B cell (primary cell): ENCODE measurements around the gene ESD. TPM values are rescaled to one million over a fixed set of nuclear protein-coding genes. Genes with fewer than 3 reads are reported as not detected.

Source experiments
- ATAC-seq: fragments of 200-7000 bp; cut with Tn5 transposase; one replicate; pipeline ENCODE4 v1.10.0; 2021; ENCODE audit warnings: low read depth, mild to moderate bottlenecking, moderate number of reproducible peaks, moderate library complexity
- CTCF ChIA-PET: fragments of 350-600 bp; sonication (Branson Sonifier 250); formaldehyde crosslinking; loops from one replicate; lab custom pipeline; 2021; ENCODE audit warnings: antibody characterized with exemption, inconsistent platforms; lab: Charles Lee
- POLR2A ChIA-PET: fragments of 350-600 bp; sonication (Branson Sonifier 250); formaldehyde crosslinking; loops from one replicate; lab custom pipeline; 2021; ENCODE audit warnings: antibody characterized with exemption; lab: Charles Lee
- DNase-seq: peaks from one replicate; pipeline ENCODE4 v3.0.0; 2013
- H2AFZ ChIP-seq: 2 replicates; pipeline ENCODE4 v1.6.1; 2012; ENCODE audit warnings: mild to moderate bottlenecking, low read depth, low read length; ENCODE audit not compliant: insufficient read depth, poor library complexity, severe bottlenecking
- H3K27ac ChIP-seq, 2 donors: 1 replicate in 1 of 2; 2 replicates in 1 of 2; pipeline ENCODE4 v1.5.1; 2012 to 2013; ENCODE audit warnings: low read length in 2 of 2, mild to moderate bottlenecking in 2 of 2, moderate library complexity in 1 of 2
- H3K27me3 ChIP-seq, 4 experiments: fragments of 200-600 bp in 1 of 4; sonication (generic) in 1 of 4; replicated peaks in 1 of 4; 1 replicate in 2 of 4; 2 replicates in 2 of 4; pipeline versions ENCODE4 v1.6.1 to v1.7.0; 2013 to 2016; ENCODE audit warnings: low read length in 3 of 4, mild to moderate bottlenecking in 2 of 4, mixed read lengths in 1 of 4, moderate library complexity in 1 of 4; ENCODE audit not compliant: insufficient read depth in 4 of 4, control insufficient read depth in 3 of 4; ENCODE audit errors: control extremely low read depth in 1 of 4
- H3K36me3 ChIP-seq, 2 experiments: replicated peaks in 1 of 2; 1 replicate in 1 of 2; 2 replicates in 1 of 2; pipeline versions ENCODE4 v1.6.1 to v1.7.1; 2013; ENCODE audit warnings: low read length in 1 of 2; ENCODE audit not compliant: insufficient read depth in 2 of 2, control insufficient read depth in 1 of 2; ENCODE audit errors: control extremely low read depth in 1 of 2, extremely low read depth in 1 of 2
- H3K4me1 ChIP-seq, 2 donors: fragments of 200-600 bp in 1 of 2; sonication (generic) in 1 of 2; 1 replicate in 1 of 2; 2 replicates in 1 of 2; pipeline versions ENCODE4 v1.5.1 to v1.6.1; 2013 to 2017; ENCODE audit warnings: low read length in 2 of 2; ENCODE audit not compliant: control insufficient read depth in 2 of 2, insufficient read depth in 2 of 2
- H3K4me2 ChIP-seq: replicated peaks from 2 replicates; pipeline ENCODE3; 2012; ENCODE audit warnings: mild to moderate bottlenecking, low read depth, low read length; ENCODE audit not compliant: poor library complexity, severe bottlenecking
- H3K4me3 ChIP-seq, 5 experiments: fragments of 200-600 bp in 1 of 5; sonication (generic) in 1 of 5; 1 replicate in 3 of 5; 2 replicates in 2 of 5; pipeline versions ENCODE4 v1.5.1 to v1.7.0; 2011 to 2016; ENCODE audit warnings: low read length in 4 of 5, mild to moderate bottlenecking in 4 of 5, low read depth in 2 of 5, control low read depth in 1 of 5, moderate library complexity in 1 of 5; ENCODE audit not compliant: insufficient read depth in 1 of 5; ENCODE audit errors: control extremely low read depth in 1 of 5, extremely low read depth in 1 of 5
- H3K79me2 ChIP-seq: fragments of 200-600 bp; sonication (generic); one replicate; pipeline ENCODE4 v1.6.0; 2016; ENCODE audit warnings: low read length; ENCODE audit not compliant: control insufficient read depth, insufficient read depth
- H3K9ac ChIP-seq: fragments of 200-600 bp; sonication (generic); 2 replicates; pipeline ENCODE4 v1.6.1; 2017; ENCODE audit warnings: mild to moderate bottlenecking, low read length, moderate library complexity
- H3K9me3 ChIP-seq, 3 donors: one replicate each; pipeline versions ENCODE4 v1.6.1 to v1.7.1; 2013; ENCODE audit warnings: low read length in 2 of 3; ENCODE audit not compliant: control insufficient read depth in 2 of 3, insufficient read depth in 1 of 3; ENCODE audit errors: control extremely low read depth in 1 of 3
- H4K20me1 ChIP-seq: 2 replicates; pipeline ENCODE4 v1.6.0; 2012; ENCODE audit warnings: mild to moderate bottlenecking, low read length; ENCODE audit not compliant: insufficient read depth, control insufficient read depth, poor library complexity, severe bottlenecking
- H3K27ac Mint-ChIP-seq: one replicate; pipeline ENCODE4 v1.8.0; 2021; ENCODE audit warnings: mixed read lengths
- H3K27me3 Mint-ChIP-seq: one replicate; pipeline ENCODE4 v1.8.0; 2021; ENCODE audit warnings: mixed read lengths
- H3K4me1 Mint-ChIP-seq: one replicate; pipeline ENCODE4 v1.8.0; 2021; ENCODE audit warnings: mixed read lengths
- H3K4me3 Mint-ChIP-seq: one replicate; pipeline ENCODE4 v1.8.0; 2021; ENCODE audit warnings: mixed read lengths
- H3K9me3 Mint-ChIP-seq: one replicate; pipeline ENCODE4 v1.8.0; 2022; ENCODE audit warnings: mixed read lengths; ENCODE audit not compliant: insufficient read depth
- CTCF ChIP-seq: fragments of 200-600 bp; IDR thresholded peaks from one replicate; pipeline ENCODE4 v1.8.0; 2022; ENCODE audit warnings: antibody characterized with exemption, mild to moderate bottlenecking
- EZH2 ChIP-seq: IDR thresholded peaks from 2 replicates; pipeline ENCODE4 v1.6.1; 2012; ENCODE audit warnings: borderline replicate concordance, low read depth, mild to moderate bottlenecking, moderate library complexity, low read length; ENCODE audit not compliant: insufficient read depth, poor library complexity, severe bottlenecking
- WGBS: methylation state at CpG from one replicate; pipeline ENCODE4 v1.1.5; 2013; ENCODE audit warnings: missing lambda C conversion rate; ENCODE audit not compliant: insufficient coverage; 5-methylcytosine and 5-hydroxymethylcytosine counted together
- intact Hi-C: fragments of 100-400 bp; cut with micrococcal nuclease; formaldehyde crosslinking; loops from one replicate; pipeline ENCODE4 v1.10.0; 2022
- polyA plus RNA-seq: library from polyadenylated mRNA; depleted of rRNA; stranded (reverse); fragments of >200 nt; gene quantifications from 2 replicates; pipeline ENCODE4 v1.2.3, GENCODE V29; 2012
- total RNA-seq, 2 donors: library from RNA; stranded (reverse); fragments of 120-200 nt in 1 of 2; gene quantifications; 1 replicate in 1 of 2; 2 replicates in 1 of 2; pipeline versions ENCODE4 v1.2.3 to v1.2.4, GENCODE V29; 2013 to 2022

ESD gene
- total and polyA plus RNA-seq, 2 donors (not counting 1 experiment from before 2014, with no cell fraction given) = 29.9 to 52.9 TPM

DNA sequence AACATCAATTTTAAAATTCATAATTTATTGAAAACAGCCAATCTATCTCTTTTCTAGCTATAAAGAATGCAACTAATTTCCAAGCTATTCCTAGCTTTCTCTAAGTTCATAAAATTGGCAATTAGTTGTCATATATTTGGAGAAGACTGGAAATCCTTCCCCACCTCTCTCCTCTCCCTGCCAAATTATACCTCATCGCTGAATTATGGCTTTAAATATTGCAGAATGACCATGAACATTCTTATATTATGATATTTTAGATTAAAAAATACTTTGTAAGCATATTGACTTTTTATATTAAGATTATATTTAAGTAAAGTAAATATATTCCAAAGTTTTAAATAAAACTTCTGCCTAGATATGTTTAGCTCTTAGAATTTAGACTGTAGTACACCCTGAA is 58.2 kb downstream of the ESD start:
- Histone ChIP-seq H3K27ac (no peak overlapping the region), H4K20me1 (no peaks in the 10 kb centered on the region), H3K4me2 (no peak overlapping the region), H3K36me3 (peaks cover 0 to 69% of the 10 kb centered on the region in 2 experiments), H3K9me3 (no peaks in the 10 kb centered on the region), H3K27me3 (no peaks in the 10 kb centered on the region), H3K4me1 (no peaks in the 10 kb centered on the region), H2AFZ (no peak overlapping the region), H3K4me3 (no peak overlapping the region), H3K9ac (no peak overlapping the region), H3K79me2 (no peaks in the 10 kb centered on the region)
- Mint-ChIP-seq H3K27ac (no peak overlapping the region), H3K9me3 (no peaks in the 10 kb centered on the region), H3K4me1 (no peaks in the 10 kb centered on the region), H3K4me3 (no peak overlapping the region), H3K27me3 (no peaks in the 10 kb centered on the region)
- no peak for TF ChIP-seq CTCF
- ATAC-seq = no peak
- WGBS = no CpG with 5 or more reads among the region's 1 CpG
- POLR2A ChIA-PET = no interaction called here
- DNase-seq = no peak
- intact Hi-C loops = no loop called here
- CTCF ChIA-PET = no interaction called here

DNA sequence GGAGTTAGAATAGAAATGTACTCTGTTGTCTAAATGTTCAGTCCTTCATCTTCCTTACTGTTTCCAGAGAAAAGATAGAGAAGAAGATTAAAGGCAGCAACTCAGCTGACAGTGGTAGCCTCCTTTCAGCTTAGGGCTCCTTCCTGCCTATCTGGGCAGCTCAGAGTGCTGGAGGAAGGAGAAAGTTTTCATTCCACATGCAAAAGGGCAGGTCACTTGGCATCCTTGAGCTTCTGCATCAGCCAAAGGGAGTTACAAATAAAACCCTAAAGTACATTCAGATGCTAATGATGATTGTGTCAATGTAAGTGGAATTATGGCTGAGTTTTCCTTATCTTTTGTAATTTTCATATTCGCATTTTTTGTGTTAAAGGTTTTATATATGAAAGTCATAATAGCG is 58.9 kb downstream of the ESD start:
- Histone ChIP-seq H3K9ac (no peak overlapping the region), H3K27ac (no peak overlapping the region), H3K79me2 (no peaks in the 10 kb centered on the region), H3K4me2 (no peak overlapping the region), H3K4me1 (no peaks in the 10 kb centered on the region), H2AFZ (no peak overlapping the region), H4K20me1 (no peaks in the 10 kb centered on the region), H3K36me3 (peaks cover 0 to 64% of the 10 kb centered on the region in 2 experiments), H3K27me3 (no peaks in the 10 kb centered on the region), H3K9me3 (no peaks in the 10 kb centered on the region), H3K4me3 (no peak overlapping the region)
- Mint-ChIP-seq H3K27ac (no peak overlapping the region), H3K27me3 (no peaks in the 10 kb centered on the region), H3K9me3 (no peaks in the 10 kb centered on the region), H3K4me1 (no peaks in the 10 kb centered on the region), H3K4me3 (no peak overlapping the region)
- DNase-seq (no peak), ATAC-seq (no peak)
- WGBS = 100% methylated on average over 2 of the region's 2 CpGs
- no peak for TF ChIP-seq EZH2
- TF ChIP-seq CTCF = no peak
- intact Hi-C loops = no loop called here
- POLR2A ChIA-PET = no interaction called here
- CTCF ChIA-PET = no interaction called here
